Spinal cord (tissue), 10 donors: ENCODE results near the gene TIMM50. TPM values are rescaled to one million over a fixed set of nuclear protein-coding genes. Genes with fewer than 3 reads are reported as not detected.
"Not testable (repeated sequence)": the region's sequence is repeated elsewhere in the genome, so short reads cannot be mapped to it uniquely, and the experiment has no call there.

Experiments
- DNase-seq, 6 donors: peaks; one replicate each; pipeline versions ENCODE4 v3.0.0 to v3.0.0-alpha.2; 2013 to 2015; ENCODE audit warnings: low spot score in 6 of 6, low read depth in 4 of 6
- H3K27ac ChIP-seq: one replicate; pipeline ENCODE4 v1.5.1; 2013; ENCODE audit warnings: low read depth, low read length, control low read depth
- H3K27me3 ChIP-seq: one replicate; pipeline ENCODE4 v1.6.1; 2013; ENCODE audit warnings: low read length; ENCODE audit not compliant: control insufficient read depth, insufficient read depth
- H3K36me3 ChIP-seq: one replicate; pipeline ENCODE4 v1.6.1; 2013; ENCODE audit warnings: low read length; ENCODE audit not compliant: control insufficient read depth, insufficient read depth
- H3K4me1 ChIP-seq: one replicate; pipeline ENCODE4 v1.6.1; 2013; ENCODE audit warnings: low read length; ENCODE audit not compliant: control insufficient read depth, insufficient read depth
- H3K4me3 ChIP-seq: one replicate; pipeline ENCODE4 v1.5.1; 2013; ENCODE audit warnings: low read depth, low read length, control low read depth
- H3K9me3 ChIP-seq: one replicate; pipeline ENCODE4 v1.6.1; 2013; ENCODE audit warnings: low read length; ENCODE audit not compliant: control insufficient read depth, insufficient read depth
- WGBS: methylation state at CpG from one replicate; pipeline ENCODE4 v1.1.5; 2013; ENCODE audit warnings: missing lambda C conversion rate; ENCODE audit not compliant: insufficient coverage; 5-methylcytosine and 5-hydroxymethylcytosine counted together
- polyA plus RNA-seq, 2 donors: library from polyadenylated mRNA; unstranded; fragments of 120-200 nt; gene quantifications; one replicate each; pipeline ENCODE4 v1.2.1, GENCODE V29; 2013; ENCODE audit not compliant: insufficient read length in 2 of 2
- total RNA-seq, 2 donors: library from RNA; depleted of rRNA in 1 of 2; stranded (reverse); fragments of 120-200 nt in 1 of 2; fragments of >200 nt in 1 of 2; gene quantifications; one replicate each; pipeline versions ENCODE4 v1.2.3 to v1.2.4, GENCODE V29; 2013 to 2014
- donor health status: healthy.

The TIMM50 gene
- total and polyA plus RNA-seq, 4 donors: 48.4 to 118 (median 77.5) TPM

GRCh38 chr19:39444598-39445195 is 35.9 kb upstream of the TIMM50 start:
- peak overlapping the region; percentile 90 for H3K27ac ChIP-seq
- peak overlapping the region; percentile 89 for H3K4me3 ChIP-seq
- H3K36me3 ChIP-seq: peaks cover 26% of the 10 kb centered on the region
- peaks cover 23% of the 10 kb centered on the region for H3K4me1 ChIP-seq
- no peak for DNase-seq
- H3K27me3 ChIP-seq: no peaks in the 10 kb centered on the region
- 10% methylated on average over 6 of the region's 17 CpGs for WGBS
- no peaks in the 10 kb centered on the region for H3K9me3 ChIP-seq

GRCh38 chr19:39445196-39446111 is 35.2 kb upstream of the TIMM50 start, which contains the start of gene SUPT5H:
TSS of gene SUPT5H (plus strand) at chr19:39445582. CDS start at chr19:39445891, 309 bp downstream.
- peaks cover 20% of the 10 kb centered on the region for H3K4me1 ChIP-seq
- peak within 1 kb of the TSS; percentile 89 for H3K4me3 ChIP-seq
- no peaks in the 10 kb centered on the region for H3K27me3 ChIP-seq
- peak; percentile 90 to 99 (median 94) for DNase-seq
- WGBS: under 1% methylated on average over 65 of the region's 68 CpGs
- no peaks in the 10 kb centered on the region for H3K9me3 ChIP-seq
- peaks cover 31% of the 10 kb centered on the region for H3K36me3 ChIP-seq
- peak within 1 kb of the TSS; percentile 90 for H3K27ac ChIP-seq

- Histone ChIP-seq H3K27me3 (no peaks in the 10 kb centered on the region), H3K27ac (no peak overlapping the region), H3K4me3 (peak overlapping the region; percentile 89), H3K4me1 (peaks cover 19% of the 10 kb centered on the region), H3K9me3 (no peaks in the 10 kb centered on the region), H3K36me3 (peaks cover 31% of the 10 kb centered on the region)
- DNase-seq: no peak
- 92% methylated on average over 9 of the region's 16 CpGs for WGBS
Observed at GRCh38 chr19:39446365-39447084, 34.1 kb upstream of the TIMM50 start.

GRCh38 chr19:39448271-39448670 is 32.4 kb upstream of the TIMM50 start:
- no peak overlapping the region for H3K4me3 ChIP-seq
- H3K4me1 ChIP-seq: peaks cover 19% of the 10 kb centered on the region
- H3K9me3 ChIP-seq: no peaks in the 10 kb centered on the region
- no peaks in the 10 kb centered on the region for H3K27me3 ChIP-seq
- H3K36me3 ChIP-seq: peaks cover 44% of the 10 kb centered on the region
- H3K27ac ChIP-seq: no peak overlapping the region
- DNase-seq: no peak
- WGBS: 94% methylated on average over 3 of the region's 3 CpGs

- H3K36me3 ChIP-seq: peaks cover 51% of the 10 kb centered on the region
- no peak for DNase-seq
- no peaks in the 10 kb centered on the region for H3K9me3 ChIP-seq
- H3K4me1 ChIP-seq: peaks cover 16% of the 10 kb centered on the region
- no peak overlapping the region for H3K27ac ChIP-seq
- 90% methylated on average over 3 of the region's 8 CpGs for WGBS
- H3K4me3 ChIP-seq: no peak overlapping the region
- H3K27me3 ChIP-seq: no peaks in the 10 kb centered on the region
Observed at GRCh38 chr19:39449116-39449797, 31.4 kb upstream of the TIMM50 start.

GRCh38 chr19:39451257-39451656 is 29.4 kb upstream of the TIMM50 start:
- peaks cover 52% of the 10 kb centered on the region for H3K36me3 ChIP-seq
- not testable (repeated sequence) for DNase-seq

GRCh38 chr19:39463403-39463802 is 17.2 kb upstream of the TIMM50 start:
- Histone ChIP-seq H3K27ac (no peak overlapping the region), H3K4me3 (no peak overlapping the region), H3K36me3 (peaks cover 81% of the 10 kb centered on the region), H3K9me3 (no peaks in the 10 kb centered on the region), H3K27me3 (no peaks in the 10 kb centered on the region), H3K4me1 (no peaks in the 10 kb centered on the region)
- DNase-seq: no peak
- WGBS: 93% methylated on average over 3 of the region's 3 CpGs

More at GRCh38 chr19:39451257-39451656, 29.4 kb upstream of the TIMM50 start:
- not testable (repeated sequence) for H3K9me3 ChIP-seq, H3K4me1 ChIP-seq, H3K27me3 ChIP-seq, H3K27ac ChIP-seq, H3K4me3 ChIP-seq
- WGBS: 98% methylated on average over 8 of the region's 8 CpGs

GRCh38 chr19:39465956-39466747 is 14.5 kb upstream of the TIMM50 start:
- Histone ChIP-seq H3K4me1 (no peaks in the 10 kb centered on the region), H3K36me3 (peaks cover 81% of the 10 kb centered on the region), H3K9me3 (no peaks in the 10 kb centered on the region), H3K27me3 (no peaks in the 10 kb centered on the region), H3K27ac (no peak overlapping the region), H3K4me3 (no peak overlapping the region)
- no peak for DNase-seq
- 98% methylated on average over 8 of the region's 18 CpGs for WGBS
